Activated naive CD8-positive, alpha-beta T cell treated with anti-CD3 and anti-CD28 coated beads, Interleukin-2, amount 50 U/mL, for 24 hours (primary cell): ENCODE results near the gene PRR36.
A peak's percentile ranks its signal among the peaks of the same experiment; 100 is the strongest.

Experiments
- ATAC-seq: fragments of 150-1000 bp; cut with Tn5 transposase; one replicate; pipeline ENCODE4 v1.10.0; 2021
- DNase-seq: peaks from one replicate; pipeline ENCODE4 v3.0.0; 2021
- H3K27ac Mint-ChIP-seq: one replicate; pipeline ENCODE4 v1.8.0; 2021; ENCODE audit warnings: mild to moderate bottlenecking, mixed read lengths
- H3K27me3 Mint-ChIP-seq: one replicate; pipeline ENCODE4 v1.8.0; 2021; ENCODE audit warnings: mixed read lengths
- H3K36me3 Mint-ChIP-seq: one replicate; pipeline ENCODE4 v1.8.0; 2021; ENCODE audit warnings: low read depth, mixed read lengths
- H3K4me1 Mint-ChIP-seq: one replicate; pipeline ENCODE4 v1.8.0; 2021; ENCODE audit warnings: mixed read lengths
- H3K4me3 Mint-ChIP-seq: one replicate; pipeline ENCODE4 v1.8.0; 2021; ENCODE audit warnings: mild to moderate bottlenecking, moderate library complexity, mixed read lengths
- H3K9me3 Mint-ChIP-seq: one replicate; pipeline ENCODE4 v1.8.0; 2021; ENCODE audit warnings: mixed read lengths

PRR36 gene

DNA sequence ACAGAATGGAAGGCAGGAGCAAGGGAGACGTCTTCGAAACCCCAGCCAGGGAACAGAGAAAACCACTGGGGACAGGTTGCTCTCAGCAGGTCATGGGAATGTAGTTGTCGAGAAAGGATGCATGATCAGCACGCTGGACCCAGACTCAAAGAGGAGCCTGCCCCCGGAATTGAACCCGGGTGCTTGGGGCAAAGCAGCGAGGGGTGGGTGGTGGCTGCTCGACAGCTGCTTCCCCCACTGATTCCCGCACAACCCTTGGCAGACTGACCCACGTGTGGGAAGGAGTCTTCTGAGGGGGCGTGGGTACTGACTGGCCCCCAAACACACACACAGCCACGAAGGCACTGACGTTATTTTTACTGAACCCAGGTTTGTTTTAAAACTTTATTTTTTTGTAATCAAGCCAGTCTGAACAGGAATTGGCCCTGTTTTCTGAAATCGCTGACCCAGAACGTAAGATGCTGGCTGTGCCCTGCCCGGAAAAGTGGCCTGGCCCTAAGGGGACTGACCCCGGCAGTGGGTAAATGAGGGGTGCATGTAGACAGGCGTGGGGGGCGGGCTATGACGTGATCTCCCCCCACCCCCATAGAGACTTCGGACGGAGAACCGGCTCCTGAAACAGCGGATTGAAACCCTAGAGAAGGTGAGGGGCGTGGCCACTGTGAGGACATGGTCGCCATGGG, 18.6 kb downstream of the PRR36 start:
- Mint-ChIP-seq H3K4me3 (no peak overlapping the region), H3K4me1 (peaks cover 3% of the 10 kb centered on the region), H3K27ac (no peak overlapping the region), H3K27me3 (no peaks in the 10 kb centered on the region), H3K9me3 (no peaks in the 10 kb centered on the region), H3K36me3 (no peaks in the 10 kb centered on the region)
- no peak for ATAC-seq
- DNase-seq = no peak

- DNase-seq = no peak
- no peaks in the 10 kb centered on the region for H3K36me3 Mint-ChIP-seq
- H3K4me1 Mint-ChIP-seq = peaks cover 3% of the 10 kb centered on the region
- H3K27ac Mint-ChIP-seq = no peak overlapping the region
- no peak for ATAC-seq
- H3K4me3 Mint-ChIP-seq = no peak overlapping the region
- H3K9me3 Mint-ChIP-seq = no peaks in the 10 kb centered on the region
- no peaks in the 10 kb centered on the region for H3K27me3 Mint-ChIP-seq
Observed at GRCh38 chr19:7853770-7854128, 20.4 kb downstream of the PRR36 start.

- Mint-ChIP-seq H3K27me3 (no peaks in the 10 kb centered on the region), H3K9me3 (no peaks in the 10 kb centered on the region), H3K4me1 (peaks cover 3% of the 10 kb centered on the region), H3K27ac (no peak overlapping the region), H3K36me3 (no peaks in the 10 kb centered on the region), H3K4me3 (no peak overlapping the region)
- ATAC-seq = peak; percentile 87
- DNase-seq = peak; percentile 83
Observed at GRCh38 chr19:7852851-7853769, 21.1 kb downstream of the PRR36 start.

GRCh38 chr19:7851623-7852500, 22.3 kb downstream of the PRR36 start:
- Mint-ChIP-seq H3K9me3 (no peaks in the 10 kb centered on the region), H3K4me1 (peaks cover 3% of the 10 kb centered on the region), H3K27ac (no peak overlapping the region), H3K4me3 (no peak overlapping the region), H3K27me3 (no peaks in the 10 kb centered on the region), H3K36me3 (no peaks in the 10 kb centered on the region)
- DNase-seq (no peak), ATAC-seq (no peak)

DNA sequence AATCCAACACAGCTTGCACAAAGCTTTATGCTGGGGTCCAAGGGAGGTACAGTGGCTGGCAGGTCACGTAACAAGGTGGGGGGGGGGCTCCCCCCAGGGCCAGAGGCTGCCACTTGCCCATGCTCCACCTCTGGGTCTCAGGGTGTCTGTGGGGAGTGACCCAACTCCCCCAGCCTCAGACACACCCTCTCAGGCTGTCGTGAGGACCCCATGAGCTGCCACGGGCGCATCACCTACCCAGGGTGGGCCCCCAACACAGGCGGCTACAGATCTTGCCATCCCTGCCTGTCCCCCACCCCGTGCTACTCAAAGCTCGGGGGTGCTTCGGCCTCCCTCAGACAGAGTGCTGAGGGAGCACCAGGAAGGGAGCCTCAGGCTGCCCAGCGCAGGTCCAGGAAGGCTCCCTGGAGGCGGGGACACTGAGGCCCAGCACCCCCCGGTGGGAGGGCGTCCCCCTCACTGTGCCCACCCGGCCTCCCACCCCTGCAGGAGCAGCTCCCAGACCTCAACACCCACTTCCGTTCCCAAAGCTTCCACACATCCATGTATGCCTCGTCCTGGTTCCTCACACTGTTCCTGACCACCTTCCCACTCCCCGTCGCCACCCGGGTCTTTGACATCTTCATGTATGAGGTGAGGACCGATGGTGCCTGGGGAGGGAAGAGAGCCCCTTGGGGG, 23.1 kb downstream of the PRR36 start:
- Mint-ChIP-seq H3K4me1 (peaks cover 3% of the 10 kb centered on the region), H3K27ac (no peak overlapping the region), H3K4me3 (no peak overlapping the region), H3K36me3 (no peaks in the 10 kb centered on the region), H3K27me3 (no peaks in the 10 kb centered on the region), H3K9me3 (no peaks in the 10 kb centered on the region)
- ATAC-seq (no peak), DNase-seq (no peak)

DNA sequence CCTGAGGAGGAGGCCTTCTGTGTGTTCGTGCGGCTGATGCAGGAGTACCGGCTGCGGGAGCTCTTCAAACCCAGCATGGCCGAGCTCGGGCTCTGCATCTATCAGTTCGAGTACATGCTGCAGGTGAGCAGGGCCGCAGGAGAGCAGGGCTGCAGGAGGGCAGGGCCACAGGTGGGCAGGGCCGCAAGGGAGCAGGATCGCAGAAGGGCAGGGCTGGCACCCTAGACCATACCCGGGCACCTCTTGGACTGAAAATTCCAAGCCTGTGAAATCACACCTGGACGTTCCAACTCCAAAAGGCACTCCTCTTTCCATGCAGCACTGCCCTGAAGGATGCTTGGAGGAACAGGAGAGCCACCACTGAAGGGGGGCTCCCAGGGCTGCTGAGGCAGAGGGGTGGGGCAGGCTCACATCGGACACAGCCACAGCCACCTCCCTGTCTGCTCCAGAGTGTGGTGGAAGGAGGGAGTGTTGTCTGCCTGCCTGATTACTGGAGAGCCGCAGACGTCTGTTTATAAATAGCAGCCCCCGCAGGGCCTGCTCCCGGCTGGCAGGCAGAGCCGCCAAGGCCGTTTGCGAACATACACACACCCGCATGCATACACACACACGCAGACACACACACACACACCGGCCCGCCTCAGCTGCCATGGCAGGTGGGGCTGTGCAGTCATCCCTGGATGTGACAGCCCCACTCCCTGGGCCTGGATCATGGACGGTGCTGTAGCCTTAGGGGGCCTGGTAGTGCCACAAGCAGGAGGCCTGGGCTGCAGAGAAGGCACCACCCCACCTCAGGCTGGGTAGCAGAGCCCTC, 24.0 kb downstream of the PRR36 start:
- no peaks in the 10 kb centered on the region for H3K27me3 Mint-ChIP-seq
- H3K9me3 Mint-ChIP-seq = no peaks in the 10 kb centered on the region

DNA sequence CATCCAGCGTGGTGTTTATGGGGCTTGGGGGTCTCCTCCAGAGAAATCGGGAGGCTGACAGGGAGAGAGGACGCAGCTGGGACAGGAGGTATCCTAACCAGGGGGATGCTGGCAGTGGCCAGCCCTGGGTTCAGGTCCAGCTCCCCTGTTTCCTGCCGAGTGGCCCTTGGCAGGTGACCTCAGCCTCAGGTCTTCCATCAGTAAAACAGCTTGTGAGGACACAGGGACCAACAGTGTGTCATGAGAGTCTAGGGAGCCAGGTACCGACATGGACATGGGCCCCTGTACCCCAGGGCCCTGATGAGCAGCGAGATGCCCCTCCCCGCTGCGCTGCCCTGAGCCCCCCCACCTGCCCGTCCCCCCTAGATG, 24.6 kb downstream of the PRR36 start:
- Mint-ChIP-seq H3K9me3 (no peaks in the 10 kb centered on the region), H3K36me3 (no peaks in the 10 kb centered on the region), H3K4me3 (no peak overlapping the region), H3K27me3 (no peaks in the 10 kb centered on the region), H3K27ac (no peak overlapping the region), H3K4me1 (peaks cover 3% of the 10 kb centered on the region)
- no peak for ATAC-seq
- no peak for DNase-seq

More for the DNA sequence above, 24.0 kb downstream of the PRR36 start:
- H3K4me1 Mint-ChIP-seq = peaks cover 3% of the 10 kb centered on the region
- DNase-seq = no peak
- ATAC-seq = no peak
- H3K36me3 Mint-ChIP-seq = no peaks in the 10 kb centered on the region
- H3K4me3 Mint-ChIP-seq = no peak overlapping the region
- no peak overlapping the region for H3K27ac Mint-ChIP-seq

DNA sequence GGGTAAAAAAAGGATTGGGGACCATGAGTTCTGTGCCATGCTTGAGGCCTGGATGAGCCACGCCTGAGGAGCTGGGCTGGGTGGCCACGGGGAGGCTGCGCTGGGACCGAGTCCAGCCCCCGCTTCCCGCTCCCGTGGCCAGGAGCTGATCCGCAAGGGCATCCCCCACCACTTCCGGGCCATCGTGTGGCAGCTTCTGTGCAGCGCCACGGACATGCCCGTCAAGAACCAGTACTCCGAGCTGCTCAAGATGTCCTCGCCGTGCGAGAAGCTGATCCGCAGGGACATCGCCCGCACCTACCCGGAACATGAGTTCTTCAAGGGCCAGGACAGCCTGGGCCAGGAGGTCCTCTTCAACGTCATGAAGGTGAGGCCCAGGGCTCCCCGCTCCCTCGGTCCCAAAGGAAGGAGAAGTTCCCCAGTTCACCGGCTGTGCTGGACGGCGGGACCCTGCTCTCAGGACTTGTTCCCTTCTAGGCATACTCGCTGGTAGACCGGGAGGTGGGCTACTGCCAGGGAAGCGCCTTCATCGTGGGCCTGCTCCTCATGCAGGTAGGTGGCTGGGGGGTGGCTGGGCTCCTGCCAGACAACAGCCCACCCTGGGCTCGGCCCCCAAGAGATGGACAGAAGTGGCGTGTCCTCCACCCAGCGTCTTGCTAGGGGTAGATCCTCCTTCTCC, 25.3 kb downstream of the PRR36 start:
- Mint-ChIP-seq H3K27ac (no peak overlapping the region), H3K4me1 (peaks cover 3% of the 10 kb centered on the region), H3K4me3 (no peak overlapping the region), H3K9me3 (no peaks in the 10 kb centered on the region), H3K36me3 (no peaks in the 10 kb centered on the region), H3K27me3 (no peaks in the 10 kb centered on the region)
- DNase-seq (no peak), ATAC-seq (no peak)

DNA sequence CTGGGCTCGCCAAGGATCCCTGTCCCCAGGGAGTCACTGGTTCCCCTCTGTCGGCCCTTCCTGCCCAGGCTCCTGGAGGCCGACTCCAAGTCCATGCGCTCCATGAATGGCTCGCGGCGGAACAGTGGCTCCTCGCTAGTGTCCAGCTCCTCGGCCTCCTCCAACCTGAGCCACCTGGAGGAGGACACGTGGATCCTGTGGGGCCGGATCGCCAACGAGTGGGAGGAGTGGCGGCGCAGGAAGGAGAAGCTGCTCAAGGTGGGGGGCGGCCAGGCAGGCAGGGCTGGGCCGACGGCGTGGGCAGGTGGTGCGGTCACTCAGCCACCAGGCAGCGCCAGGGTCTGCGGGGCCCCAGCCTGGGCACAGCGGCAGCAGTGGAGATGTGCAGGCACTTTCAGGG, 26.5 kb downstream of the PRR36 start:
- no peak overlapping the region for H3K27ac Mint-ChIP-seq
- no peaks in the 10 kb centered on the region for H3K9me3 Mint-ChIP-seq
- H3K4me3 Mint-ChIP-seq = no peak overlapping the region
- no peaks in the 10 kb centered on the region for H3K27me3 Mint-ChIP-seq
- no peak for ATAC-seq
- no peaks in the 10 kb centered on the region for H3K4me1 Mint-ChIP-seq
- no peaks in the 10 kb centered on the region for H3K36me3 Mint-ChIP-seq
- DNase-seq = no peak

DNA sequence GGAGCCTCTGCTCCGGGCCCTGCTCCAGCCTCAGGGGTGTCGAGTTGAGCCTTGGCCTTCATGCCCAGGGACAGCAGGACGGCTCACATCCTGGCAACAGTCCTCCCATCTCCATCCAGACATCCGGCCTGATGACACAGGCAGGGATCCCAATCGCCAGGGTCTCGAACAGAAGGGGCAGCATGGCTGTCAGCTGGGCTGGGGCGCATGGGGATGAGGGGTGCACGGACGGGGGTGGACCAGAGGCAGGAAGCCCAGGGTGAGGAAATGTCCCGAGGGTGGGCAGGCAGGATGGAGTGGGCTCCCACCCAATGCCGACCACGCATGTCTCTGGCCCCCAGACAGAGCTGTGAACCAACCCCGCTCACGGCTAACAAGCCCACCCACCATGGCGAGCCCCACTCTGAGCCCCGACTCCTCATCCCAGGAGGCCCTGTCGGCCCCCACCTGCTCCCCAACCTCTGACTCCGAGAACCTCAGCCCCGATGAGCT, 28.0 kb downstream of the PRR36 start:
- no peaks in the 10 kb centered on the region for H3K36me3 Mint-ChIP-seq

GRCh38 chr19:7845390-7846154, 28.6 kb downstream of the PRR36 start:
- DNase-seq (no peak), ATAC-seq (no peak)
- Mint-ChIP-seq H3K27me3 (no peaks in the 10 kb centered on the region), H3K4me1 (no peaks in the 10 kb centered on the region), H3K27ac (no peak overlapping the region), H3K4me3 (no peak overlapping the region), H3K36me3 (no peaks in the 10 kb centered on the region), H3K9me3 (no peaks in the 10 kb centered on the region)

More for the DNA sequence above, 28.0 kb downstream of the PRR36 start:
- no peak overlapping the region for H3K4me3 Mint-ChIP-seq
- no peak for ATAC-seq
- DNase-seq = no peak
- H3K27me3 Mint-ChIP-seq = no peaks in the 10 kb centered on the region
- no peaks in the 10 kb centered on the region for H3K9me3 Mint-ChIP-seq
- H3K4me1 Mint-ChIP-seq = no peaks in the 10 kb centered on the region
- no peak overlapping the region for H3K27ac Mint-ChIP-seq

GRCh38 chr19:7844951-7845350, 29.2 kb downstream of the PRR36 start:
- Mint-ChIP-seq H3K27me3 (no peaks in the 10 kb centered on the region), H3K4me1 (no peaks in the 10 kb centered on the region), H3K9me3 (no peaks in the 10 kb centered on the region), H3K27ac (no peak overlapping the region), H3K36me3 (no peaks in the 10 kb centered on the region), H3K4me3 (no peak overlapping the region)
- ATAC-seq = no peak
- no peak for DNase-seq
